IMR-90 (cell line): ENCODE data around the gene RYR1. TPM values are rescaled to one million over a fixed set of nuclear protein-coding genes. Genes with fewer than 3 reads are reported as not detected.

Source experiments
- ATAC-seq: fragments of 200-7000 bp; cut with Tn5 transposase; 2 replicates; pipeline ENCODE4 v1.9.1; 2020; ENCODE audit warnings: low read depth, mild to moderate bottlenecking, moderate library complexity
- BruUV-seq: library from RNA; stranded (reverse); fragments of 400-500 nt; replicated peaks from 2 replicates; lab custom pipeline; 2021; lab: Mats Ljungman, UMichigan
- CTCF ChIA-PET: fragments of 300-600 bp; formaldehyde crosslinking; extraction: SDS; loops from one replicate; lab custom pipeline; 2021; ENCODE audit warnings: antibody characterized with exemption; lab: Yijun Ruan, JAX
- POLR2A ChIA-PET: fragments of 300-600 bp; sonication (Branson Sonifier 250); formaldehyde crosslinking; loops from one replicate; lab custom pipeline; 2022; ENCODE audit warnings: antibody characterized with exemption; ENCODE audit not compliant: unreplicated experiment; lab: Charles Lee
- DNase-seq: peaks from one replicate; pipeline ENCODE4 v3.0.0; 2013
- H2AFZ ChIP-seq: replicated peaks from 2 replicates; pipeline ENCODE3; 2013; ENCODE audit warnings: low read length, mild to moderate bottlenecking; ENCODE audit not compliant: poor library complexity
- H2AK5ac ChIP-seq: 2 replicates; pipeline ENCODE4 v1.6.1; 2013; ENCODE audit warnings: low read depth, low read length, inconsistent platforms
- H2AK9ac ChIP-seq: replicated peaks from 2 replicates; pipeline ENCODE3; 2013; ENCODE audit warnings: mild to moderate bottlenecking, low read depth, low read length, moderate library complexity; ENCODE audit not compliant: poor library complexity
- H2BK120ac ChIP-seq: 2 replicates; pipeline ENCODE4 v1.6.1; 2013; ENCODE audit warnings: low read depth, low read length, inconsistent platforms
- H2BK15ac ChIP-seq: 3 replicates; pipeline ENCODE4 v1.6.1; 2013; ENCODE audit warnings: low read depth, low read length, inconsistent platforms
- H2BK20ac ChIP-seq: 2 replicates; pipeline ENCODE4 v1.6.1; 2013; ENCODE audit warnings: low read depth, mild to moderate bottlenecking, inconsistent platforms, low read length, moderate library complexity
- H2BK5ac ChIP-seq: 2 replicates; pipeline ENCODE4 v1.6.1; 2013; ENCODE audit warnings: mild to moderate bottlenecking, low read depth, low read length, inconsistent platforms; ENCODE audit not compliant: poor library complexity, severe bottlenecking
- H3K14ac ChIP-seq: replicated peaks from 2 replicates; pipeline ENCODE4 v1.6.1; 2013; ENCODE audit warnings: low read depth, low read length, inconsistent platforms
- H3K18ac ChIP-seq: 2 replicates; pipeline ENCODE4 v1.6.1; 2013; ENCODE audit warnings: low read depth, low read length, control low read depth
- H3K23ac ChIP-seq: 2 replicates; pipeline ENCODE4 v1.6.1; 2013; ENCODE audit warnings: low read depth, low read length, inconsistent platforms
- H3K27ac ChIP-seq: 2 replicates; pipeline ENCODE4 v1.5.1; 2013; ENCODE audit warnings: mild to moderate bottlenecking, control low read depth, low read length; ENCODE audit not compliant: insufficient read depth
- H3K27me3 ChIP-seq: 2 replicates; pipeline ENCODE4 v1.6.1; 2013; ENCODE audit warnings: low read length; ENCODE audit not compliant: control insufficient read depth, insufficient read depth
- H3K36me3 ChIP-seq: 2 replicates; pipeline ENCODE4 v1.6.1; 2013; ENCODE audit warnings: low read length, mixed read lengths; ENCODE audit not compliant: control insufficient read depth, insufficient read depth
- H3K4ac ChIP-seq: 2 replicates; pipeline ENCODE4 v1.6.1; 2013; ENCODE audit warnings: low read depth, low read length, inconsistent platforms
- H3K4me1 ChIP-seq: 2 replicates; pipeline ENCODE4 v1.6.1; 2013; ENCODE audit warnings: low read length, mixed read lengths; ENCODE audit not compliant: control insufficient read depth, insufficient read depth
- H3K4me2 ChIP-seq: 2 replicates; pipeline ENCODE4 v1.6.1; 2013; ENCODE audit warnings: low read depth, mild to moderate bottlenecking, control low read depth, low read length, moderate library complexity
- H3K4me3 ChIP-seq: 2 replicates; pipeline ENCODE4 v1.5.1; 2013; ENCODE audit warnings: low read depth, mild to moderate bottlenecking, control low read depth, low read length, moderate library complexity; ENCODE audit not compliant: insufficient read depth
- H3K56ac ChIP-seq: 2 replicates; pipeline ENCODE4 v1.6.1; 2013; ENCODE audit warnings: low read length, inconsistent platforms; ENCODE audit not compliant: insufficient read depth; ENCODE audit errors: extremely low read depth
- H3K79me1 ChIP-seq, 2 experiments: 2 replicates each; pipeline ENCODE4 v1.6.1; 2013; ENCODE audit warnings: low read length in 2 of 2, inconsistent platforms in 1 of 2, low read depth in 1 of 2
- H3K9ac ChIP-seq: 2 replicates; pipeline ENCODE4 v1.6.1; 2013; ENCODE audit warnings: low read depth, low read length, control low read depth
- H3K9me1 ChIP-seq: 2 replicates; pipeline ENCODE4 v1.6.1; 2013; ENCODE audit warnings: low read length, inconsistent platforms; ENCODE audit not compliant: insufficient read depth
- H3K9me3 ChIP-seq: 2 replicates; pipeline ENCODE4 v1.6.1; 2013; ENCODE audit warnings: low read length; ENCODE audit not compliant: control insufficient read depth, insufficient read depth
- H4K20me1 ChIP-seq: 2 replicates; pipeline ENCODE4 v1.6.1; 2013; ENCODE audit warnings: low read length, inconsistent platforms; ENCODE audit not compliant: insufficient read depth
- H4K5ac ChIP-seq: 2 replicates; pipeline ENCODE4 v1.6.1; 2013; ENCODE audit warnings: mild to moderate bottlenecking, low read depth, low read length, control low read depth
- H4K8ac ChIP-seq, 2 experiments: 2 replicates each; pipeline ENCODE4 v1.6.1; 2013; ENCODE audit warnings: low read depth in 2 of 2, low read length in 2 of 2, control low read depth in 1 of 2, inconsistent platforms in 1 of 2
- H4K91ac ChIP-seq: 2 replicates; pipeline ENCODE4 v1.6.1; 2013; ENCODE audit warnings: low read depth, low read length, inconsistent platforms; ENCODE audit not compliant: insufficient read depth
- BHLHE40 ChIP-seq: fragments of 150-350 bp; IDR thresholded peaks from 2 replicates; pipeline ENCODE4 v1.6.1; 2016; ENCODE audit warnings: mild to moderate bottlenecking, low read depth, low read length
- CEBPB ChIP-seq: IDR thresholded peaks from 2 replicates; pipeline ENCODE4 v1.6.1; 2012; ENCODE audit warnings: low read depth, low read length, improper control_type of control experiment
- CHD1 ChIP-seq: IDR thresholded peaks from 2 replicates; pipeline ENCODE4 v1.6.1; 2012; ENCODE audit warnings: low read depth, low read length, improper control_type of control experiment
- MAFK ChIP-seq: IDR thresholded peaks from 2 replicates; pipeline ENCODE4 v1.6.1; 2012; ENCODE audit warnings: low read depth, low read length, improper control_type of control experiment
- RCOR1 ChIP-seq: IDR thresholded peaks from 2 replicates; pipeline ENCODE4 v1.6.1; 2012; ENCODE audit warnings: mild to moderate bottlenecking, low read length, improper control_type of control experiment; ENCODE audit not compliant: insufficient replicate concordance
- RFX5 ChIP-seq: IDR thresholded peaks from 2 replicates; pipeline ENCODE4 v1.8.0; 2012; ENCODE audit warnings: low read depth, mild to moderate bottlenecking, low read length, moderate library complexity
- SMC3 ChIP-seq: fragments of 150-350 bp; IDR thresholded peaks from 2 replicates; pipeline ENCODE4 v1.6.1; 2016; ENCODE audit warnings: low read depth, mild to moderate bottlenecking, antibody characterized with exemption, low read length, moderate library complexity
- WGBS, 2 experiments: methylation state at CpG; one replicate each; pipeline versions ENCODE4 v1.1.5 to v1.1.7; 2013; ENCODE audit warnings: missing lambda C conversion rate in 2 of 2; ENCODE audit not compliant: insufficient read length in 1 of 2; ENCODE audit errors: extremely low coverage in 2 of 2; 5-methylcytosine and 5-hydroxymethylcytosine counted together
- dilution Hi-C: fragments of 300-500 bp; cut with HindIII; formaldehyde crosslinking; loops from one replicate; pipeline ENCODE4 v1.14.3; 2018; ENCODE audit warnings: low sequenced_read_pairs; ENCODE audit not compliant: unreplicated experiment
- in situ Hi-C: fragments of 300-500 bp; cut with MboI; formaldehyde crosslinking; loops from 3 replicates; pipeline ENCODE4 v1.14.3; 2019; ENCODE audit warnings: low sequenced_read_pairs, inconsistent platforms, mixed read lengths
- intact Hi-C: fragments of 100-400 bp; cut with micrococcal nuclease; formaldehyde crosslinking; loops from 2 replicates; pipeline ENCODE4 v1.10.0; 2022
- polyA plus RNA-seq, 3 experiments: library from polyadenylated mRNA; depleted of rRNA; stranded (reverse); fragments of >200 nt; gene quantifications; 2 replicates each; pipeline ENCODE4 v1.2.3, GENCODE V29; 2012; ENCODE audit warnings: low replicate concordance in 1 of 3
- total RNA-seq: library from RNA; depleted of rRNA; stranded (reverse); fragments of >200 nt; gene quantifications from 2 replicates; pipeline ENCODE4 v1.2.3, GENCODE V29; 2012

RYR1 gene
- total and polyA plus RNA-seq, 2 of the 4 experiments (the other 2 are of a cell fraction) = not detected

GRCh38 chr19:38542040-38542439, 108.5 kb downstream of the RYR1 start:
- H3K4ac ChIP-seq = no peak overlapping the region
- no peak overlapping the region for H2BK120ac ChIP-seq
- no peak overlapping the region for H2AK5ac ChIP-seq
- H2BK5ac ChIP-seq = no peak overlapping the region
- H4K20me1 ChIP-seq = no peaks in the 10 kb centered on the region
- no peak overlapping the region for H3K56ac ChIP-seq
- no peaks in the 10 kb centered on the region for H3K79me1 ChIP-seq
- H3K27ac ChIP-seq = no peak overlapping the region
- no peak overlapping the region for H4K5ac ChIP-seq
- H3K23ac ChIP-seq = no peak overlapping the region
- H3K18ac ChIP-seq = no peak overlapping the region
- TF ChIP-seq BHLHE40 (no peak), RCOR1 (no peak), CHD1 (no peak), RFX5 (no peak), SMC3 (no peak), MAFK (no peak), CEBPB (no peak)
- WGBS, 2 experiments = no CpG with 5 or more reads among the region's 4 CpGs
- no peaks in the 10 kb centered on the region for H3K36me3 ChIP-seq
- no peak overlapping the region for H2AFZ ChIP-seq
- H4K91ac ChIP-seq = no peak overlapping the region
- no peaks in the 10 kb centered on the region; the same call in 1 of the 2 replicates for H3K4me1 ChIP-seq
- H4K8ac ChIP-seq = no peak overlapping the region
- dilution Hi-C loops (no loop called here), intact Hi-C loops (no loop called here), in situ Hi-C loops (no loop called here)
- no peak overlapping the region for H3K4me3 ChIP-seq
- H3K14ac ChIP-seq = no peak overlapping the region
- H3K4me2 ChIP-seq = no peak overlapping the region
- no peaks in the 10 kb centered on the region for H3K9me1 ChIP-seq
- no peaks in the 10 kb centered on the region; the same call in 1 of the 2 replicates for H3K9me3 ChIP-seq
- no peak overlapping the region for H2BK20ac ChIP-seq
- BruUV-seq = no TSS peak
- H2BK15ac ChIP-seq = no peak overlapping the region
- ATAC-seq = no peak
- DNase-seq = no peak
- H3K27me3 ChIP-seq = no peaks in the 10 kb centered on the region; the same call in 1 of the 2 replicates
- H3K9ac ChIP-seq = no peak overlapping the region
- ChIA-PET CTCF (no interaction called here), POLR2A (no interaction called here)
- H2AK9ac ChIP-seq = no peak overlapping the region
